ENCODE measurements around the gene ZCCHC13.

- TF ChIP-seq, protein P1, sequence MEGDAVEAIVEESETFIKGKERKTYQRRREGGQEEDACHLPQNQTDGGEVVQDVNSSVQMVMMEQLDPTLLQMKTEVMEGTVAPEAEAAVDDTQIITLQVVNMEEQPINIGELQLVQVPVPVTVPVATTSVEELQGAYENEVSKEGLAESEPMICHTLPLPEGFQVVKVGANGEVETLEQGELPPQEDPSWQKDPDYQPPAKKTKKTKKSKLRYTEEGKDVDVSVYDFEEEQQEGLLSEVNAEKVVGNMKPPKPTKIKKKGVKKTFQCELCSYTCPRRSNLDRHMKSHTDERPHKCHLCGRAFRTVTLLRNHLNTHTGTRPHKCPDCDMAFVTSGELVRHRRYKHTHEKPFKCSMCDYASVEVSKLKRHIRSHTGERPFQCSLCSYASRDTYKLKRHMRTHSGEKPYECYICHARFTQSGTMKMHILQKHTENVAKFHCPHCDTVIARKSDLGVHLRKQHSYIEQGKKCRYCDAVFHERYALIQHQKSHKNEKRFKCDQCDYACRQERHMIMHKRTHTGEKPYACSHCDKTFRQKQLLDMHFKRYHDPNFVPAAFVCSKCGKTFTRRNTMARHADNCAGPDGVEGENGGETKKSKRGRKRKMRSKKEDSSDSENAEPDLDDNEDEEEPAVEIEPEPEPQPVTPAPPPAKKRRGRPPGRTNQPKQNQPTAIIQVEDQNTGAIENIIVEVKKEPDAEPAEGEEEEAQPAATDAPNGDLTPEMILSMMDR (IDR thresholded peaks at IDR 0.05; ENCODE audit: low read length), result no peak
- no peak for TF ChIP-seq EZH2 (IDR thresholded peaks at IDR 0.05; ENCODE audit: borderline replicate concordance, low read length)
Measured at GRCh38 chrX:74297766-74298165, 6.2 kb upstream of the ZCCHC13 start.

Measured in OCI-LY1 (cell line).